ENCODE measurements around the gene LGR4.

DNA sequence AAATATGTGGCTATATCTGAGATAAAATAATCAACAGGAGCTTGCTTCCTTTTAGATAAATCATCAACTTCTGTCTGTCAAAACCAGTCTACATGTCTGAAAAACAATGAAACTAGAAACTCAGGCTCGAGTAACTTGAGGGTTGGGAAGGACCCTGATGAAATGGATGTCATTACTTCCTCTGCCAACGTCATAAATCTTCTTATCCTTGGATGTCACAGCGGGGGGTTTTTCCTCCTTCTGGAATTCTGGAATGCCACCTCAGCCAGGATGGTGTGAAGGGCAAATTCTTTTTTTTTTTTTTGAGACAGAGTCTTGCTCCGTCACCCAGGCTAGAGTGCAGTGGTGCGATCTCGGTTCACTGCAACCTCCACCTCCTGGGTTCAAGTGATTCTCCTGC is 13.4 kb downstream of the LGR4 start:
- TF ChIP-seq, protein P1, sequence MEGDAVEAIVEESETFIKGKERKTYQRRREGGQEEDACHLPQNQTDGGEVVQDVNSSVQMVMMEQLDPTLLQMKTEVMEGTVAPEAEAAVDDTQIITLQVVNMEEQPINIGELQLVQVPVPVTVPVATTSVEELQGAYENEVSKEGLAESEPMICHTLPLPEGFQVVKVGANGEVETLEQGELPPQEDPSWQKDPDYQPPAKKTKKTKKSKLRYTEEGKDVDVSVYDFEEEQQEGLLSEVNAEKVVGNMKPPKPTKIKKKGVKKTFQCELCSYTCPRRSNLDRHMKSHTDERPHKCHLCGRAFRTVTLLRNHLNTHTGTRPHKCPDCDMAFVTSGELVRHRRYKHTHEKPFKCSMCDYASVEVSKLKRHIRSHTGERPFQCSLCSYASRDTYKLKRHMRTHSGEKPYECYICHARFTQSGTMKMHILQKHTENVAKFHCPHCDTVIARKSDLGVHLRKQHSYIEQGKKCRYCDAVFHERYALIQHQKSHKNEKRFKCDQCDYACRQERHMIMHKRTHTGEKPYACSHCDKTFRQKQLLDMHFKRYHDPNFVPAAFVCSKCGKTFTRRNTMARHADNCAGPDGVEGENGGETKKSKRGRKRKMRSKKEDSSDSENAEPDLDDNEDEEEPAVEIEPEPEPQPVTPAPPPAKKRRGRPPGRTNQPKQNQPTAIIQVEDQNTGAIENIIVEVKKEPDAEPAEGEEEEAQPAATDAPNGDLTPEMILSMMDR (IDR thresholded peaks at IDR 0.05), result no peak
- no peak for TF ChIP-seq POLR2A (IDR thresholded peaks at IDR 0.05)

Measured in heart left ventricle (tissue), 13 donors.